Measurements from ENCODE around the gene FNIP2.
"Not testable (repeated sequence)": the region's sequence is repeated elsewhere in the genome, so short reads cannot be mapped to it uniquely, and the experiment has no call there.

Gene FNIP2

DNA sequence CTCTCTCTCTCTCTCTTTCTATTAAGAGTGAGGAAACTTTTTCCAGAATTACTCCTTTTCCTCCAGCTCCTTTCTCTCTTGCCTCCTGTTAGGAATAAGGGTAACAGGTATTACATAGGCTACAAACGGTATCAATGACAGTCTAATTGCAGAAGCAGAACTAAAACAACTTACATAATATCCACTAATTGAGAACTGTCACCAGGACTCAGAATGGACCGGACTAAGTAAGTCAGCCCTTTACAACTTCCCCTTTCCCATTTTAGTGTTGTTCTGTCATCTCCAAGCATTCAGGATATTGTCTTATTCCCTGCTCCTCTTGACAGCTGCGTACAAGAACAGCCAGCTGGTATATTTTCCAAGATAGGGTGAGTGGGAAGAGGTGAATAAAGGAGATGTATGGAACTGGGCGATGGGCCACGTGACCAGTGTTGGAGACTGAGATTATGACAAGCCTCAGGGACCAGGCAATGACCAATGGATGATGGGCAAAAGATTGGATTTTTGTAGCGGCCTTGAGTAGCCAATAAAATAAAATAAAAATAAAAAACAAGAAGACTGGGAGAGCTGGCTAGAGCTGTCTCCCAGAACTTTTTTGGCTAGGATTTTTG is 2.3 kb upstream of the FNIP2 start:
- DNase-seq = no peak

DNA sequence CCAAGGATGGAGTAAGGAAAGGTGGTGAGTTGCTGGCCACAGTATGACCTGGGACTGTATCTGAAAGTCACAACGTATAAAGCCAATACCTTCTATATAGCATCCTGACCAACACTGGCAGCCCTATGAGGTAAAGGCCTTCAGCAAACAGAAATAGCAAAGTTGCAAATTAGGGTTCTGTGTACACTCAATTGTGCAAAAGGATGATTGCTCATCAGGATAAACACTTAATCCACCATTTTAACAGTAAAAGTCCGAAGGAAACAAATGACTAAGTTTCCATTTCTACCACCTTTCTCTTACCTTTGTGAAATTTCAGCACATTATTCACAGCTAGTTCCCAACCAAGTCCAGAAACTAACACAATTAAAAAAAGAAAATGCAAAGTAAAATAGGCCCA is 1.4 kb upstream of the FNIP2 start:
- no peak for DNase-seq

- peak; percentile 35 for DNase-seq
Measured at GRCh38 chr4:158769175-158769921, 522 bp downstream of the FNIP2 start.

GRCh38 chr4:158770671-158771070 is 1.8 kb downstream of the FNIP2 start:
- no peak for DNase-seq

DNA sequence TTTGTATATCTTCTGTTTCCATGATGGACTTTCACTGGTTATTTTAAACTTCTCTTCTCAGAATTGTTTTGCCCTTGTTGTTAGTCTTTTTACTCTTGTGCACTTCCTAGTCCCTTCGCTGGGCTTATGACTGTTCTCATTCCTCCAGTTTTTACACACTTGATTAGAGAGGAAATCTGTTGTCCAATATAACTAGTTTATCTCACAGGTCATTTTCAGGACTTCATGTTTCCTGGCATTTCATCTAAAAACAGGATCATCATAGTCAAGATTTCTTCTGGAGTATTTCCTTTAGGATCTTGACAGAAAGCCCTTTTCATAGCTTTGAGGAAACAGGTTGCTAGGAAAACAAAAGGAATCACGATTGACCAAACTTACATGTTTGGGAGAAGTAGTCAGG is 3.0 kb downstream of the FNIP2 start:
- no peak for DNase-seq

GRCh38 chr4:158775091-158775651 is 6.3 kb downstream of the FNIP2 start:
- DNase-seq = no peak

GRCh38 chr4:158776106-158776505 is 7.3 kb downstream of the FNIP2 start:
- no peak for DNase-seq

DNA sequence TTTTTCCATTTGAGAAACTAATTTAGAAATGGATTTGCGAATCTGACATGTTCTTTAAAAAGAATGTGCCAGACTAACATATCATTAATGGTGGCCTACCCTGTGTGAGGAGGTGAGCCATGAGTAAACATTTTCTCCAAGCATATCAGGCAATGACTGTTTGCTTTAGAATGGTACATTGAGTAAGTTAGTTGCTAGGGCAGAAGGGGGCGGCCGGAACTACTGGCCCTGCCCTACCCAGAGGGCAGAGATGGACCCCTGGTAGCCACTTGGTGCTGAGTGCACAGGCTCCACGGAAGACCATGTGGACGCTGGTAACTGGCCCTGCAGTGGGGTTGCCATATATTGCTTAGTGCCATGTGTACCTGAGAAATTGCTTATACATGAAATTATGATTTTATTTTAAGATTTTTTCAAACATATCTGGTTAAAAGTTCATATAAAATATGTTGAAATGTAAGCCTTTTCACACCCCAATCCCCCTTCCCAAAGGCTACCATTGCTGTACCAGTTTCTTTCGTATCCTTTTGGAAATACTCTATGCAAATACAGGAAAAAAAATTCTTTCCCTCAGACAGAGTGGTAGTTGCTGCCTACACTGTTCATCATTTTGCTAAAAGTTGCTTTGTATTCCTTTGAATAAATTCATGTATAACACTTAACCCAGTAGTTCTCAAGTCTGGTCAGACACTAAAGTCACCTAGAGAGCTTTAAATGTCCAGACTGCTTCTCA is 8.8 kb downstream of the FNIP2 start:
- DNase-seq = no peak

GRCh38 chr4:158778156-158778711 is 9.4 kb downstream of the FNIP2 start:
- DNase-seq = no peak

DNA sequence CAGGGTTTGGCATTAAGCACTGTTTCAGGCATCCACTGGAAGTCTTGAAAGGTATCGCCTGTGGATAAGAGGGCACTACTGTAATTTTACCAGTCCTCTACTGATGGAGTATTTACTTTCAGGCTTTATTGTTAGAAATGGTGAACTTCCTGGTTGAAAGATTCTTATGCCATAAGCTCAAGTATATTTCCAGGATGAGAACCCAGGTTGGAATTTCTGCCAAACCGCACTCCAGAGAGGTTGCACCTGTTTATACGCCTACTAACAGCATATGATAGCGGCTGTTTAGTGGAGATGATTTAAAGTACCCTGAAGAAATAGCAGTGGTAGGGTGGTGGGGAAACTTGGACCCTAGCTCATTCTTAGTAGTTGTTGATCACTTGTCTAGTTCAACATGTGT is 9.9 kb downstream of the FNIP2 start:
- no peak for DNase-seq

DNA sequence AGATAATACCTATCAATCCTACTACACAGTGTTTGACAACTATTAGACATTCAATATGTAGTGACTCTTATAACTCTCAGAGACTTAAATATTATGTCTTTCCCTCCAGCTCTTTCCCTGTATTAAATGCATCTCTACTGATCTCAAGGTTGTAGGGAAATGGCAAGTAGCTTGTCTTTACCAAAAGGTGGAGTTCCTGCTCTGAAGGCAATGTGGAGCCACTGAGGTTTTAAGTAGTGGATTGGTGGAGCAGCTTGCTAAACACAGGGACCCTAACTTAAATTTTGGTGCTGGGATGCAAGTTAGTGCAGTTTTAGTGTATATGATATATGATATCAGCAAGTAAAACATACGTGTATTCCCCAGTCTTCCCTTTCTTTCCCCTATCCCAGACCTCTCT is 13.1 kb downstream of the FNIP2 start:
- DNase-seq = no peak

- DNase-seq = no peak
Measured at GRCh38 chr4:158782551-158783360, 13.9 kb downstream of the FNIP2 start.

DNA sequence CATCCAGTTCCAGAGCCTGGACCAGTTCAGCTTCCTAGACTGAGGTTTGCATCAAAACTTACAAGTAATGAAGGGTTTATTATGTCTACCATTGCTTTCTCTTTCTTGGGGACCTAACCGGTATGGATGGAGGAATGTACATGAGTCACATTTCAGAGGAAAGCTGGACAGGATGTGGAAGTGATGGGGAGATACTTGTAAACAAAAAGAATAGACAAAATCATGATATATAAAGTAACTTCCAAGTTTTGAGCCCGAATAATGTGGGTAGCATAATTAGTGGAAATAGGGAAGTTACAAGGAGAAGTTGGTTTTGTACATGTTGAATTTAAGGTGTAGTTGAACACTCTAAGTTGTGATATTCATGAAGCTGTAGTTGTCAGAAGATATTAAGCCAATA is 15.0 kb downstream of the FNIP2 start:
- DNase-seq = no peak

DNA sequence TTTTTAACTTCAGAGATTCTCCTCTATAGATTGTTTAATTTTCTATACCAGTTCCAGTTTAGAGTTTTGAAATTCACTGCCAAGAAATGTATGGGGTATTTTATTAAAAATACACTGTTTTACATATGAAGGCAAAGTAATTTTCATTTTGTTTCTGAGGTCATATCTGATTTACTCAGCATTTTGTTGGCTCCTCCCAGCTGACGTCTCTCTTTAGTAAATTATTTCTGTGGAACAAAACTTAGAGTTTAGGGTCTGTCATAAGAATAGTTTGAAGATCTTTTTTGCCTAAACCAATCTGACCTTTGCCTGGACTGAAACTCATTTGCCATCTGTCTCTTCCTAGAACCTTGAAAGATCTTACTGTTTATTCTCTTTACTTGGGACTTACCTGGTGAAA is 16.9 kb downstream of the FNIP2 start:
- no peak for DNase-seq

- no peak for DNase-seq
Measured at GRCh38 chr4:158786121-158786601, 17.3 kb downstream of the FNIP2 start.

DNA sequence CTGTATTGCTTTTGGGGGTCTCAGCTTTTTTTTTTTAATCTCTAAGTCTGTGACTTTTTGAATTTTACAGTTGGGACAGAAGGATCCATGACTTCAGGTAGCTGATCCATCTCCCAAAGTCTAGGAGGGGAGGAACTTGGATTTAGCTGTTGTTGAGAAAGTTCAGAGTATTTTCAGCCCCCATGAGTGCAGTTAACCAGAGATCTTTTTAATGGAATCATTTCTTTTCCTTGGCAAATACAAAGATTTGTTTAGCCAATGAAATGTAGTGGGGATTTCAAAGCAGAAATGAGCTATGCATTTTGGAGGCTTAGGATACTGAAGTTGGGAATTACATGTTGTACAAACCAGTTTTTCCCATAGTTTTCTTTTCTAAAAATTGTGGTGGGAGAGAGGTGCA is 18.1 kb downstream of the FNIP2 start:
- no peak for DNase-seq

GRCh38 chr4:158787709-158788475 is 19.1 kb downstream of the FNIP2 start:
- no peak for DNase-seq

GRCh38 chr4:158788516-158788915 is 19.7 kb downstream of the FNIP2 start:
- no peak for DNase-seq

- no peak for DNase-seq
Measured at GRCh38 chr4:158789853-158790252, 21.0 kb downstream of the FNIP2 start.

GRCh38 chr4:158793021-158793420 is 24.2 kb downstream of the FNIP2 start:
- no peak for DNase-seq

- not testable (repeated sequence) for DNase-seq
Measured at GRCh38 chr4:158793430-158793829, 24.6 kb downstream of the FNIP2 start.

Measured in RPMI8226 (cell line).